Coronary artery (tissue), 2 donors: ENCODE measurements around the gene EXD2.
"Not testable (repeated sequence)": the region's sequence is repeated elsewhere in the genome, so short reads cannot be mapped to it uniquely, and the experiment has no call there.

ENCODE experiments used
- DNase-seq: peaks from one replicate; pipeline ENCODE4 v3.0.0-alpha.2; 2017; ENCODE audit warnings: low spot score
- H3K27ac ChIP-seq, 2 donors: fragments of 200-600 bp; sonication (generic); one replicate each; pipeline ENCODE4 v1.5.1; 2016 to 2019
- H3K4me3 ChIP-seq: fragments of 200-600 bp; sonication (generic); 2 replicates; pipeline ENCODE4 v1.5.1; 2016; ENCODE audit warnings: mild to moderate bottlenecking, moderate library complexity
- TF ChIP-seq, protein P1 (sequence below): fragments of 200-600 bp; sonication (generic); IDR thresholded peaks from one replicate; pipeline ENCODE4 v1.5.1; 2019; ENCODE audit warnings: antibody characterized with exemption

EXD2 gene

DNA sequence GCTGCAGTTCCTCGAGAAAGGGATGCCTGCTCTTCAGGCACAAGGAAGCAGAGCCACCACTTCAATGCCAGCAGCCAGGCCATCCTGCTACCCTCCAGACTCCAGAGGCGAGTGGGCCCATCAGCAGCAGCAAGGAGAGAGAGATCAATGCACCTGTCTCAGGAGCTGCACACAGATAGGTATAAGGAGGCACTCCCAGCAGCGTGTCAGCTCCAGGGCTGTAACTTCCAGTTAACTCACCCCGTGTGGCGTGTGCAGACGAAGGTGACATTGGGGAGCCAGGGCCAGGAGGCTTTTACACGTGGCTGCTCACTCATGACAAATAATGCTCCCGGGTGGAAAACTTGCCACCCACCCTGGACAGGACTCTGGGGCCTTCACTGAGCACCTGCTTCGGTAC lies 92.9 kb downstream of the EXD2 start:
- H3K27ac ChIP-seq = no peak overlapping the region
- H3K4me3 ChIP-seq = no peak overlapping the region
- DNase-seq = no peak
- TF ChIP-seq, protein P1, sequence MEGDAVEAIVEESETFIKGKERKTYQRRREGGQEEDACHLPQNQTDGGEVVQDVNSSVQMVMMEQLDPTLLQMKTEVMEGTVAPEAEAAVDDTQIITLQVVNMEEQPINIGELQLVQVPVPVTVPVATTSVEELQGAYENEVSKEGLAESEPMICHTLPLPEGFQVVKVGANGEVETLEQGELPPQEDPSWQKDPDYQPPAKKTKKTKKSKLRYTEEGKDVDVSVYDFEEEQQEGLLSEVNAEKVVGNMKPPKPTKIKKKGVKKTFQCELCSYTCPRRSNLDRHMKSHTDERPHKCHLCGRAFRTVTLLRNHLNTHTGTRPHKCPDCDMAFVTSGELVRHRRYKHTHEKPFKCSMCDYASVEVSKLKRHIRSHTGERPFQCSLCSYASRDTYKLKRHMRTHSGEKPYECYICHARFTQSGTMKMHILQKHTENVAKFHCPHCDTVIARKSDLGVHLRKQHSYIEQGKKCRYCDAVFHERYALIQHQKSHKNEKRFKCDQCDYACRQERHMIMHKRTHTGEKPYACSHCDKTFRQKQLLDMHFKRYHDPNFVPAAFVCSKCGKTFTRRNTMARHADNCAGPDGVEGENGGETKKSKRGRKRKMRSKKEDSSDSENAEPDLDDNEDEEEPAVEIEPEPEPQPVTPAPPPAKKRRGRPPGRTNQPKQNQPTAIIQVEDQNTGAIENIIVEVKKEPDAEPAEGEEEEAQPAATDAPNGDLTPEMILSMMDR = no peak

DNA sequence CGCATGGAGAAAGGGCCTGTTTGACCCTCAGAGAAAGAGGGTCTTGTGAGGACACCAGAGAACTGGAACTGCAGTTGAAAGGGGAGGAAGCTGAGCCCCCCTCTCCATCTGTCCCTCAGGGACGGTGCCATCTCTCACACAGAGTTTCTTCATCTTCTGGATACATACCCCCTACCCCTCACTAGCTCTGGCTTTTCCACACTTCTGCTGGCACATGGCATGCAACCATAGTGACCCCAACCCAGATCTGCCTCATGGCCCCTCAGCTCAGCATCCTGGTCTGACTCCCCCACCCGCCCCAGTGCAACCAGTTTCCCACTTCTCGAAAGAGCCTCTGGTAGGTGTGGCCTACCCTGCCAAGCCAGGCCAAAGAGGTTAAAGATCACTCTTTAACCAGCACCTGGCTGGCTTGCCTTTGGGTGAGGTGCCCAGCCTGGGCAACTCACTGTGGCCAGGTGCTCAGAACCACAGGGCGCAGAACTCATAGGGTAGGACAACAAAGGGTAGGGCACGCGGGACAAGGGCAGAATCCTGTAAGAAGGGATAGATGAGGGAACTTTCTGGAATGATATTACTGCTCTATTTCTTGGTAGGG lies 94.5 kb downstream of the EXD2 start:
- DNase-seq = no peak
- TF ChIP-seq, protein P1 = no peak
- Histone ChIP-seq H3K4me3 (no peak overlapping the region), H3K27ac (no peak overlapping the region)

DNA sequence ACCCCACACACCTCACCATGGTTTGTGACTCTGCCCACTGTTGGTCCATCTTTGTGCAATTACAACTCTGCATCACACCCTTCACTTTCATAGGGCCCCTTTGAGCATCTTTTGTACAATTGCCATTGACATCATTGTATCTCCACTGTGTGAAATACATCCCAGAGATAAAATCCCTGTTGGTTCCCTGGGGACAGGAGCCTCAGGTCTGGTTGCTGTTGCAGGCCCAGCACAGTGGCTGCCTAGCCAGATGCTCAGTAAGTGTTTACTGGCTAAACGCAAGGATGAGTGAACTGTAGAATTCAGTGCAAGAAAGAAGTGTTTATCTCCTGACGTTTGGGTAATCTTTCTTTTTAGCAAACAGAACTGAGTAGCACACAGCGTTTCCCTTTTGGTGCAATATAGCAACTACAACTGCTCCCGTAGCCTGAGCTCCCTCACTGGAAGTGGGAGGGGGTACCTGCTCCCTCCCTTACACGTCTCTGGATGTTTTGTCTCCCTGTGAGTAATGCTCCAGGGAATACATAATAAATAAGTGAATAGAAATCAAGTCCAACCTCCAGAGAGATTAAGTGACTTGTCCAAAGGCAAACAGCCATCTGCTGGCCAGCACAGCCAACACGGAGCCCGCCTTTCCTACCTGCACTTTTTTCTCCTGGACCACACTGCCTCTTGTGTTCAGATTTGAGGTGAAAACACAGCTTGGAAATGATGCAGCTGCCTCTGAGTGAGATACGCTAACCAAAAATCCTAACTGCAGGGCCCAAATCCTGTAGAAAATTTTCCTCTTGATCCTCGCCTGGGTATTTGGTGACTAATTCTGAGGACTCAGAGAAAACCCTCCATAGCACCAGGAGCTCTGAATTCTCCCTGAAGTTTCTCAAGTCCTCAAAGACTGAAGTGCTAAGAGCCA lies 96.1 kb downstream of the EXD2 start:
- no peak overlapping the region for H3K4me3 ChIP-seq
- no peak for DNase-seq
- TF ChIP-seq, protein P1 = no peak
- H3K27ac ChIP-seq = peak overlapping the region in 1 of 2 donors; percentile 60

DNA sequence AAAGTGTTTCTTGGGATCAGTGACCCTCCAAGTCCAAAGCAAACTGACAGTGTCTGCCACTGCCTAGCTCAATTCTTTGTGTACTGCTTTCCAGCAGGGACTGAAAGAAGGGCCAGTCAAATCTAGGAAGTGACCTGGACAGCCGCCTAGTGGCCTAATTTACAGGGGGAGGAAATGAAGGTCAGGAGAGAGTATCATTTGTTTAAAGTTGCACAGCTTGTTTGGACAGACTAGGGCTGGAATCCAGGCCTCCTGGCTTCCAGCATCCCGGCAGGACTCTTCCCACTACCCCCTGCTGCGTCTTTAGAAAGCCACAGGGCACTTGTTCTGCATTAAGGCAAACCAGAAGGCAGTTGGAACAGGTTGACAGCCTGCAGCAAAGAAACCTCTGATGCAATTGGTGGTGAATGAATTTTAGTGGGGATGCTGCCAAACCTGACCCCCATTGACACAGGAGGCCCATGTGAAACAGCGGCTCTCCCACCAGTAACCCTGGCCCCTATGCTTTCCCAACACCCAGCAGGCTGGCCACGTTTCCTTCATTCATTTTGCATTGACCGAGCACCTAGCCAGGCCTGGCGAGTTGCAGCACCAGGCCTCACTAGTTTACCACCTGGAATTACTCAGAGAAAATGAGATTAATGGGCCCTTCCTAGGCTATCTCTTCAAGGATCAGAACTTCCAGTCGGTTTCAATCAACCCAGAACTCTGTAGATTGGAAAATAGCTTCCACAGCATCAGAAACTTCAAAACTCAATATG lies 96.9 kb downstream of the EXD2 start:
- no peak overlapping the region for H3K4me3 ChIP-seq
- DNase-seq = no peak
- peak overlapping the region in 1 of 2 donors; percentile 60 for H3K27ac ChIP-seq
- TF ChIP-seq, protein P1 = no peak

DNA sequence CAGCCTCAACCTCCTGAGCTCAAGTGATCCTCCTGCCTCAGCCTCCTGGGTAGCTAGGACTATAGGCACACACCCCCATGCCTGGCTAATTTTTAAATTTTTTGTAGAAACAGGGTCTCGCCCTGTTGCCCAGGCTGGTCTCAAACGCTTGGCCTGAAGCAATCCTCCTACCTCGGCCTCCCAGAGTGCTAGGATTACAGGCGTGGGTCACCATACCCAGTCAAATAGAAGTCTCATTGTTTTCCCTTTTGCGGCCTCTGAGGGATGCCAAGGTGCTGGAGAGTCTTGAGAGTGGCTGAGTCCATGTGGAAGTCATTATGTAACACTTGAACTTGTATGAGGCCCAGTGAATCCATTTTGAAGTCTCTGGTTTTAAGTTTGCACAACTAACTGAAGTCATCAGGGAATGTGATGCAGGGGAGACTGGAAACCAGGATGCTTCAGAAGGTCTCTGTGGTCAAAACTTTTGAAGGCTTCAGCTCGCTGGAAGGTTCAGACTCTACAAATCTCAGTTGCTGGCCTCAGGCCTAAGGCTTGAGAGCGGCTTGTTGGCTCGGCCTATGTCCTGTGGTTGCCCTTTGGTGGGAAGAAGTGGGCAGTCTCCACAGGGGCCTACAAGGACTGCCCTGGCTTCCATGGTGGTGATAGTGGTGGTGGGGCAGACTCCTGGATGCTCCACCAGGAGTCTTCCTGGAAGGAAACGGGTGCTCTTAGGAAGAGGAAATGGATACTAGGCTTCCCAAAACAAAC lies 97.8 kb downstream of the EXD2 start:
- Histone ChIP-seq H3K4me3 (no peak overlapping the region), H3K27ac (no peak overlapping the region)
- TF ChIP-seq, protein P1 = no peak
- no peak for DNase-seq

DNA sequence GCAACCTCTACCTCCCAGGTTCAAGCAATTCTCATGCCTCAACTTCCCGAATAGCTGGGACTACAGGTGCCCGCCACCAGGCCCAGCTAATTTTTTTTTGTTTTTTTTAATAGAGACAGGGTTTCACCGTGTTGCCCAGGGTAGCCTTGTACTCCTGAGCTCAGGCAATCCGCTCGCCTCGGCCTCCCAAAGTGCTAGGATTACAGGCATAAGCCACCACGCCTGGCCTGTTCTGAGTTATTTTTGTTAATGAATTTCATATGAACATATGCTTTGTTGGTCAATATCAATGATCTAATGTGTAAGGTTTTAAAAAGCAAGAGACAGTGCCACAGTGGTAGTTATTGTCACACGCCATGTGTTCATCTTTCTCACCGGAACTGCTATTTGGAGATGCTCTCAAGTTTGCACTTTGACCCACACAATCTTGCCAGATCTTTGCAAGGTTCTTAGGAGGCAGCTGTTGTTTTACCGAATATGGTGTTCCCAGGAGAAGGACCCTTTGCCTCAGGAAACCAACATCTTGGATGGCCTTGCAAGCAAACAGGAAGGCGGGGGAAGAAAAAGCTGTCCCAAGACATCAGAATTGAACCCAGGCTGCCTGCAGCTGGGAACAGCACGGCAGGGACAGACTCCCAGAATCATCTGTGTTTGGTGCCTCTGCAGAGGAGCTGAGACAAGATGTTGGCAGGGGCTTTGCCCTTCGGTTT lies 98.7 kb downstream of the EXD2 start:
- no peak overlapping the region for H3K27ac ChIP-seq
- TF ChIP-seq, protein P1 = no peak
- H3K4me3 ChIP-seq = no peak overlapping the region
- DNase-seq = no peak

DNA sequence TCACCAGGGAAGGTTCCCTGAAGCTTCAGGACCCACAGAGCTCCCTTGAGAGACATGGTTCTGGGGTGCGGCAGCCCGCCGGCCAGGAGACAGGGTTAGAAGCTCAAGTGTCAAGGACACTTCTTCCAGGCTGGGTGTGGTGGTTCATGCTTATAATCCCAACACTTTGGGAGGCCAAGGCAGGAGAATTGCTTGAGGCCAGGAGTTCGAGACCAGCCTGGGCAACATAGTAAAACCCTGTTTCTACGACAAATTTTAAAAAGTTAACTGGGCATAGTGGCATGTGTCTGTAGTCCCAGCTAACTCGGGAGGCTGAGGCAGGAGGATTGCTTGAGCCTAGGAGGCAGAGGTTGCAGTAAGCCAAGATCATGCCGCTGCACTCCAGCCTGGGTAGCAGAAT lies 99.6 kb downstream of the EXD2 start:
- not testable (repeated sequence) for H3K4me3 ChIP-seq, DNase-seq, H3K27ac ChIP-seq
